IMR-90 (cell line): Measurements from ENCODE around the gene CYGB. TPM values are rescaled to one million over a fixed set of nuclear protein-coding genes. Genes with fewer than 3 reads are reported as not detected.
A peak's percentile ranks its signal among the peaks of the same experiment; 100 is the strongest.

Experiments used
- ATAC-seq: fragments of 200-7000 bp; cut with Tn5 transposase; 2 replicates; pipeline ENCODE4 v1.9.1; 2020; ENCODE audit warnings: low read depth, mild to moderate bottlenecking, moderate library complexity
- BruUV-seq: library from RNA; stranded (reverse); fragments of 400-500 nt; replicated peaks from 2 replicates; lab custom pipeline; 2021; lab: Mats Ljungman, UMichigan
- CTCF ChIA-PET: fragments of 300-600 bp; formaldehyde crosslinking; extraction: SDS; loops from one replicate; lab custom pipeline; 2021; ENCODE audit warnings: antibody characterized with exemption; lab: Yijun Ruan, JAX
- POLR2A ChIA-PET: fragments of 300-600 bp; sonication (Branson Sonifier 250); formaldehyde crosslinking; loops from one replicate; lab custom pipeline; 2022; ENCODE audit warnings: antibody characterized with exemption; ENCODE audit not compliant: unreplicated experiment; lab: Charles Lee
- DNase-seq: peaks from one replicate; pipeline ENCODE4 v3.0.0; 2013
- H2AFZ ChIP-seq: replicated peaks from 2 replicates; pipeline ENCODE3; 2013; ENCODE audit warnings: low read length, mild to moderate bottlenecking; ENCODE audit not compliant: poor library complexity
- H2AK5ac ChIP-seq: 2 replicates; pipeline ENCODE4 v1.6.1; 2013; ENCODE audit warnings: low read depth, low read length, inconsistent platforms
- H2AK9ac ChIP-seq: replicated peaks from 2 replicates; pipeline ENCODE3; 2013; ENCODE audit warnings: mild to moderate bottlenecking, low read depth, low read length, moderate library complexity; ENCODE audit not compliant: poor library complexity
- H2BK120ac ChIP-seq: 2 replicates; pipeline ENCODE4 v1.6.1; 2013; ENCODE audit warnings: low read depth, low read length, inconsistent platforms
- H2BK15ac ChIP-seq: 3 replicates; pipeline ENCODE4 v1.6.1; 2013; ENCODE audit warnings: low read depth, low read length, inconsistent platforms
- H2BK20ac ChIP-seq: 2 replicates; pipeline ENCODE4 v1.6.1; 2013; ENCODE audit warnings: low read depth, mild to moderate bottlenecking, inconsistent platforms, low read length, moderate library complexity
- H2BK5ac ChIP-seq: 2 replicates; pipeline ENCODE4 v1.6.1; 2013; ENCODE audit warnings: mild to moderate bottlenecking, low read depth, low read length, inconsistent platforms; ENCODE audit not compliant: poor library complexity, severe bottlenecking
- H3K14ac ChIP-seq: replicated peaks from 2 replicates; pipeline ENCODE4 v1.6.1; 2013; ENCODE audit warnings: low read depth, low read length, inconsistent platforms
- H3K18ac ChIP-seq: 2 replicates; pipeline ENCODE4 v1.6.1; 2013; ENCODE audit warnings: low read depth, low read length, control low read depth
- H3K23ac ChIP-seq: 2 replicates; pipeline ENCODE4 v1.6.1; 2013; ENCODE audit warnings: low read depth, low read length, inconsistent platforms
- H3K27ac ChIP-seq: 2 replicates; pipeline ENCODE4 v1.5.1; 2013; ENCODE audit warnings: mild to moderate bottlenecking, control low read depth, low read length; ENCODE audit not compliant: insufficient read depth
- H3K27me3 ChIP-seq: 2 replicates; pipeline ENCODE4 v1.6.1; 2013; ENCODE audit warnings: low read length; ENCODE audit not compliant: control insufficient read depth, insufficient read depth
- H3K36me3 ChIP-seq: 2 replicates; pipeline ENCODE4 v1.6.1; 2013; ENCODE audit warnings: low read length, mixed read lengths; ENCODE audit not compliant: control insufficient read depth, insufficient read depth
- H3K4ac ChIP-seq: 2 replicates; pipeline ENCODE4 v1.6.1; 2013; ENCODE audit warnings: low read depth, low read length, inconsistent platforms
- H3K4me1 ChIP-seq: 2 replicates; pipeline ENCODE4 v1.6.1; 2013; ENCODE audit warnings: low read length, mixed read lengths; ENCODE audit not compliant: control insufficient read depth, insufficient read depth
- H3K4me2 ChIP-seq: 2 replicates; pipeline ENCODE4 v1.6.1; 2013; ENCODE audit warnings: low read depth, mild to moderate bottlenecking, control low read depth, low read length, moderate library complexity
- H3K4me3 ChIP-seq: 2 replicates; pipeline ENCODE4 v1.5.1; 2013; ENCODE audit warnings: low read depth, mild to moderate bottlenecking, control low read depth, low read length, moderate library complexity; ENCODE audit not compliant: insufficient read depth
- H3K56ac ChIP-seq: 2 replicates; pipeline ENCODE4 v1.6.1; 2013; ENCODE audit warnings: low read length, inconsistent platforms; ENCODE audit not compliant: insufficient read depth; ENCODE audit errors: extremely low read depth
- H3K79me1 ChIP-seq, 2 experiments: 2 replicates each; pipeline ENCODE4 v1.6.1; 2013; ENCODE audit warnings: low read length in 2 of 2, inconsistent platforms in 1 of 2, low read depth in 1 of 2
- H3K9ac ChIP-seq: 2 replicates; pipeline ENCODE4 v1.6.1; 2013; ENCODE audit warnings: low read depth, low read length, control low read depth
- H3K9me1 ChIP-seq: 2 replicates; pipeline ENCODE4 v1.6.1; 2013; ENCODE audit warnings: low read length, inconsistent platforms; ENCODE audit not compliant: insufficient read depth
- H3K9me3 ChIP-seq: 2 replicates; pipeline ENCODE4 v1.6.1; 2013; ENCODE audit warnings: low read length; ENCODE audit not compliant: control insufficient read depth, insufficient read depth
- H4K20me1 ChIP-seq: 2 replicates; pipeline ENCODE4 v1.6.1; 2013; ENCODE audit warnings: low read length, inconsistent platforms; ENCODE audit not compliant: insufficient read depth
- H4K5ac ChIP-seq: 2 replicates; pipeline ENCODE4 v1.6.1; 2013; ENCODE audit warnings: mild to moderate bottlenecking, low read depth, low read length, control low read depth
- H4K8ac ChIP-seq, 2 experiments: 2 replicates each; pipeline ENCODE4 v1.6.1; 2013; ENCODE audit warnings: low read depth in 2 of 2, low read length in 2 of 2, control low read depth in 1 of 2, inconsistent platforms in 1 of 2
- H4K91ac ChIP-seq: 2 replicates; pipeline ENCODE4 v1.6.1; 2013; ENCODE audit warnings: low read depth, low read length, inconsistent platforms; ENCODE audit not compliant: insufficient read depth
- BHLHE40 ChIP-seq: fragments of 150-350 bp; IDR thresholded peaks from 2 replicates; pipeline ENCODE4 v1.6.1; 2016; ENCODE audit warnings: mild to moderate bottlenecking, low read depth, low read length
- CEBPB ChIP-seq: IDR thresholded peaks from 2 replicates; pipeline ENCODE4 v1.6.1; 2012; ENCODE audit warnings: low read depth, low read length, improper control_type of control experiment
- CHD1 ChIP-seq: IDR thresholded peaks from 2 replicates; pipeline ENCODE4 v1.6.1; 2012; ENCODE audit warnings: low read depth, low read length, improper control_type of control experiment
- FOS ChIP-seq: fragments of 150-350 bp; IDR thresholded peaks from 2 replicates; pipeline ENCODE4 v1.6.1; 2016; ENCODE audit warnings: low read depth, low read length
- MAFK ChIP-seq: IDR thresholded peaks from 2 replicates; pipeline ENCODE4 v1.6.1; 2012; ENCODE audit warnings: low read depth, low read length, improper control_type of control experiment
- MAZ ChIP-seq: IDR thresholded peaks from 2 replicates; pipeline ENCODE4 v1.6.1; 2012; ENCODE audit warnings: low read depth, mild to moderate bottlenecking, low read length, improper control_type of control experiment, moderate library complexity, borderline replicate concordance
- MXI1 ChIP-seq: IDR thresholded peaks from 2 replicates; pipeline ENCODE4 v1.6.1; 2012; ENCODE audit warnings: low read depth, mild to moderate bottlenecking, low read length, moderate library complexity, borderline replicate concordance
- NFE2L2 ChIP-seq: fragments of 150-350 bp; IDR thresholded peaks from 2 replicates; pipeline ENCODE4 v1.6.1; 2016; ENCODE audit warnings: low read depth, mild to moderate bottlenecking, low read length
- POLR2A ChIP-seq: IDR thresholded peaks from 2 replicates; pipeline ENCODE4 v1.6.1; 2012; ENCODE audit warnings: mild to moderate bottlenecking, low read depth, low read length
- RAD21 ChIP-seq: IDR thresholded peaks from 2 replicates; pipeline ENCODE4 v1.6.1; 2012; ENCODE audit warnings: low read length, improper control_type of control experiment
- RCOR1 ChIP-seq: IDR thresholded peaks from 2 replicates; pipeline ENCODE4 v1.6.1; 2012; ENCODE audit warnings: mild to moderate bottlenecking, low read length, improper control_type of control experiment; ENCODE audit not compliant: insufficient replicate concordance
- RFX5 ChIP-seq: IDR thresholded peaks from 2 replicates; pipeline ENCODE4 v1.8.0; 2012; ENCODE audit warnings: low read depth, mild to moderate bottlenecking, low read length, moderate library complexity
- SMC3 ChIP-seq: fragments of 150-350 bp; IDR thresholded peaks from 2 replicates; pipeline ENCODE4 v1.6.1; 2016; ENCODE audit warnings: low read depth, mild to moderate bottlenecking, antibody characterized with exemption, low read length, moderate library complexity
- WGBS, 2 experiments: methylation state at CpG; one replicate each; pipeline versions ENCODE4 v1.1.5 to v1.1.7; 2013; ENCODE audit warnings: missing lambda C conversion rate in 2 of 2; ENCODE audit not compliant: insufficient read length in 1 of 2; ENCODE audit errors: extremely low coverage in 2 of 2; 5-methylcytosine and 5-hydroxymethylcytosine counted together
- dilution Hi-C: fragments of 300-500 bp; cut with HindIII; formaldehyde crosslinking; loops from one replicate; pipeline ENCODE4 v1.14.3; 2018; ENCODE audit warnings: low sequenced_read_pairs; ENCODE audit not compliant: unreplicated experiment
- in situ Hi-C: fragments of 300-500 bp; cut with MboI; formaldehyde crosslinking; loops from 3 replicates; pipeline ENCODE4 v1.14.3; 2019; ENCODE audit warnings: low sequenced_read_pairs, inconsistent platforms, mixed read lengths
- intact Hi-C: fragments of 100-400 bp; cut with micrococcal nuclease; formaldehyde crosslinking; loops from 2 replicates; pipeline ENCODE4 v1.10.0; 2022
- polyA plus RNA-seq, 3 experiments: library from polyadenylated mRNA; depleted of rRNA; stranded (reverse); fragments of >200 nt; gene quantifications; 2 replicates each; pipeline ENCODE4 v1.2.3, GENCODE V29; 2012; ENCODE audit warnings: low replicate concordance in 1 of 3
- total RNA-seq: library from RNA; depleted of rRNA; stranded (reverse); fragments of >200 nt; gene quantifications from 2 replicates; pipeline ENCODE4 v1.2.3, GENCODE V29; 2012
- TF ChIP-seq, protein P1 (sequence below): fragments of 150-350 bp; IDR thresholded peaks from 2 replicates; pipeline ENCODE4 v1.6.1; 2016; ENCODE audit warnings: low read depth, mild to moderate bottlenecking, low read length, moderate library complexity, borderline replicate concordance
- TF ChIP-seq, protein P2 (sequence below): fragments of 150-350 bp; IDR thresholded peaks from 2 replicates; pipeline ENCODE4 v1.6.1; 2017; ENCODE audit warnings: mild to moderate bottlenecking, antibody characterized with exemption, low read length, low read depth
- TF ChIP-seq, protein P3 (sequence below): conservative IDR thresholded peaks from 2 replicates; pipeline ENCODE4 v1.5.1; 2012; ENCODE audit warnings: mild to moderate bottlenecking, low read depth, low read length, improper control_type of control experiment

CYGB gene
- total and polyA plus RNA-seq, 2 of the 4 experiments (the other 2 are of a cell fraction): 1.3 to 2.9 TPM

DNA sequence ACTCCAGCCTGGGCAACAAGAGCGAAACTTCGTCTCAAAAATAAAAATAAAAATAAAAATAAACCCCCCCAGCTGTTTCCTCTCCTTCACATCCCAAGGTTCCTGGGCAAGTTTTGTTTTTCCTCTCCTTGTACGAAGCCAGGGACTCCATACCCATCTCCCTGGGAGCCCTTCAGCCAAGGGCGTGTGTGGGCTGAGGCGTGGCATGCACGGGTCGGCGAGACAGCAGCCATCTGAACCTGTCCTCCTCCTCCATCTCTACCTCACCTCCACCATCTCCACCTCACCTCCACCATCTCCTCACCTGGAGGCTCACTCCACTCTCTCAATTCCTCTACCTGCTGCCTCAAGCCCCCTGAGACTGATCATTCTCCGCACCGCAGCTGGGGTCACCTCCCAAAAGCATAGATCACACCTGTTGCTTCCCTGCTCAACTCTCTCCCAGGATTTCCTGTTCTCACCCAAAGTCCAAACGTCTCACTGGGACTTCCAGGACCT is 53.2 kb downstream of the CYGB start:
- dilution Hi-C loops: no loop called here
- Histone ChIP-seq H3K18ac (no peak overlapping the region), H3K36me3 (no peaks in the 10 kb centered on the region), H3K9me3 (no peaks in the 10 kb centered on the region), H3K4me3 (no peak overlapping the region), H3K9me1 (no peaks in the 10 kb centered on the region), H2AK9ac (no peak overlapping the region), H3K23ac (no peak overlapping the region), H2AK5ac (no peak overlapping the region; the same call in 1 of the 2 replicates), H3K9ac (no peak overlapping the region), H3K4me1 (peaks cover 4% of the 10 kb centered on the region), H2BK5ac (no peak overlapping the region), H4K20me1 (no peaks in the 10 kb centered on the region), H3K4ac (0 out of 2 replicates have a peak overlapping the region, but pooled peaks have one; percentile 22), H3K4me2 (no peak overlapping the region), H2BK20ac (no peak overlapping the region), H2BK120ac (no peak overlapping the region), H2BK15ac (no peak overlapping the region), H4K8ac (no peak overlapping the region), H3K14ac (no peak overlapping the region), H3K79me1 (no peaks in the 10 kb centered on the region), H3K27ac (no peak overlapping the region), H4K5ac (no peak overlapping the region), H3K27me3 (no peaks in the 10 kb centered on the region), H3K56ac (no peak overlapping the region), H2AFZ (no peak overlapping the region), H4K91ac (no peak overlapping the region)
- BruUV-seq: no TSS peak
- ATAC-seq (no peak), DNase-seq (no peak)
- in situ Hi-C loops: no loop called here
- intact Hi-C loops: no loop called here
- POLR2A ChIA-PET: no interaction called here
- WGBS, 2 experiments: 93% methylated on average over 5 of the region's 11 CpGs; no CpG with 5 or more reads in 1 of the 2 experiments
- TF ChIP-seq NFE2L2 (no peak), POLR2A (no peak), RFX5 (no peak), FOS (no peak), SMC3 (no peak), MXI1 (no peak), MAZ (no peak), RCOR1 (no peak), BHLHE40 (no peak), MAFK (no peak), RAD21 (no peak), CHD1 (no peak), CEBPB (no peak)
- TF ChIP-seq, protein P1, sequence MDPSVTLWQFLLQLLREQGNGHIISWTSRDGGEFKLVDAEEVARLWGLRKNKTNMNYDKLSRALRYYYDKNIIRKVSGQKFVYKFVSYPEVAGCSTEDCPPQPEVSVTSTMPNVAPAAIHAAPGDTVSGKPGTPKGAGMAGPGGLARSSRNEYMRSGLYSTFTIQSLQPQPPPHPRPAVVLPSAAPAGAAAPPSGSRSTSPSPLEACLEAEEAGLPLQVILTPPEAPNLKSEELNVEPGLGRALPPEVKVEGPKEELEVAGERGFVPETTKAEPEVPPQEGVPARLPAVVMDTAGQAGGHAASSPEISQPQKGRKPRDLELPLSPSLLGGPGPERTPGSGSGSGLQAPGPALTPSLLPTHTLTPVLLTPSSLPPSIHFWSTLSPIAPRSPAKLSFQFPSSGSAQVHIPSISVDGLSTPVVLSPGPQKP: no peak
- TF ChIP-seq, protein P2, sequence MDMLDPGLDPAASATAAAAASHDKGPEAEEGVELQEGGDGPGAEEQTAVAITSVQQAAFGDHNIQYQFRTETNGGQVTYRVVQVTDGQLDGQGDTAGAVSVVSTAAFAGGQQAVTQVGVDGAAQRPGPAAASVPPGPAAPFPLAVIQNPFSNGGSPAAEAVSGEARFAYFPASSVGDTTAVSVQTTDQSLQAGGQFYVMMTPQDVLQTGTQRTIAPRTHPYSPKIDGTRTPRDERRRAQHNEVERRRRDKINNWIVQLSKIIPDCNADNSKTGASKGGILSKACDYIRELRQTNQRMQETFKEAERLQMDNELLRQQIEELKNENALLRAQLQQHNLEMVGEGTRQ: no peak
- TF ChIP-seq, protein P3, sequence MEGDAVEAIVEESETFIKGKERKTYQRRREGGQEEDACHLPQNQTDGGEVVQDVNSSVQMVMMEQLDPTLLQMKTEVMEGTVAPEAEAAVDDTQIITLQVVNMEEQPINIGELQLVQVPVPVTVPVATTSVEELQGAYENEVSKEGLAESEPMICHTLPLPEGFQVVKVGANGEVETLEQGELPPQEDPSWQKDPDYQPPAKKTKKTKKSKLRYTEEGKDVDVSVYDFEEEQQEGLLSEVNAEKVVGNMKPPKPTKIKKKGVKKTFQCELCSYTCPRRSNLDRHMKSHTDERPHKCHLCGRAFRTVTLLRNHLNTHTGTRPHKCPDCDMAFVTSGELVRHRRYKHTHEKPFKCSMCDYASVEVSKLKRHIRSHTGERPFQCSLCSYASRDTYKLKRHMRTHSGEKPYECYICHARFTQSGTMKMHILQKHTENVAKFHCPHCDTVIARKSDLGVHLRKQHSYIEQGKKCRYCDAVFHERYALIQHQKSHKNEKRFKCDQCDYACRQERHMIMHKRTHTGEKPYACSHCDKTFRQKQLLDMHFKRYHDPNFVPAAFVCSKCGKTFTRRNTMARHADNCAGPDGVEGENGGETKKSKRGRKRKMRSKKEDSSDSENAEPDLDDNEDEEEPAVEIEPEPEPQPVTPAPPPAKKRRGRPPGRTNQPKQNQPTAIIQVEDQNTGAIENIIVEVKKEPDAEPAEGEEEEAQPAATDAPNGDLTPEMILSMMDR: no peak
- CTCF ChIA-PET: no interaction called here
